Osteocyte (in vitro differentiated cells): ENCODE measurements around the gene SMYD5. TPM values are rescaled to one million over a fixed set of nuclear protein-coding genes. Genes with fewer than 3 reads are reported as not detected.

Experiments
- DNase-seq: peaks from one replicate; pipeline ENCODE4 v3.0.0; 2021; ENCODE audit warnings: mixed read lengths; ENCODE audit not compliant: unreplicated experiment; ENCODE audit errors: extremely low spot score
- H3K27ac Mint-ChIP-seq: one replicate; pipeline ENCODE4 v1.8.0; 2021; ENCODE audit warnings: mild to moderate bottlenecking, mixed read lengths; ENCODE audit not compliant: unreplicated experiment
- H3K27me3 Mint-ChIP-seq: one replicate; pipeline ENCODE4 v1.8.0; 2021; ENCODE audit warnings: mixed read lengths; ENCODE audit not compliant: unreplicated experiment
- H3K36me3 Mint-ChIP-seq: one replicate; pipeline ENCODE4 v1.8.0; 2021; ENCODE audit warnings: mixed read lengths; ENCODE audit not compliant: unreplicated experiment
- H3K4me1 Mint-ChIP-seq: one replicate; pipeline ENCODE4 v1.8.0; 2021; ENCODE audit warnings: mixed read lengths; ENCODE audit not compliant: unreplicated experiment
- H3K4me3 Mint-ChIP-seq: one replicate; pipeline ENCODE4 v1.8.0; 2021; ENCODE audit warnings: mild to moderate bottlenecking, moderate library complexity, mixed read lengths; ENCODE audit not compliant: unreplicated experiment
- H3K9me3 Mint-ChIP-seq: one replicate; pipeline ENCODE4 v1.8.0; 2021; ENCODE audit warnings: mixed read lengths; ENCODE audit not compliant: unreplicated experiment
- CTCF ChIP-seq: fragments of 200-600 bp; sonication (generic); IDR thresholded peaks from 2 replicates; pipeline ENCODE4 v1.5.0; 2021; ENCODE audit warnings: antibody characterized with exemption, mild to moderate bottlenecking, moderate library complexity
- total RNA-seq: library from RNA; stranded (reverse); gene quantifications from 2 replicates; pipeline ENCODE4 v1.2.1, GENCODE V29; 2021

Gene SMYD5
- total RNA-seq, 1 donor from 2014 or later, result 17.1 TPM

GRCh38 chr2:73255907-73256617, 42.0 kb downstream of the SMYD5 start:
- no peak overlapping the region for H3K4me3 Mint-ChIP-seq
- H3K27ac Mint-ChIP-seq, result no peak overlapping the region
- H3K36me3 Mint-ChIP-seq, result peaks cover 18% of the 10 kb centered on the region
- H3K4me1 Mint-ChIP-seq, result no peaks in the 10 kb centered on the region
- no peak for DNase-seq
- no peaks in the 10 kb centered on the region for H3K9me3 Mint-ChIP-seq
- TF ChIP-seq CTCF, result no peak
- H3K27me3 Mint-ChIP-seq, result peaks cover 3% of the 10 kb centered on the region

- Mint-ChIP-seq H3K36me3 (peaks cover 17% of the 10 kb centered on the region), H3K27ac (no peak overlapping the region), H3K27me3 (peaks cover 6% of the 10 kb centered on the region), H3K4me3 (no peak overlapping the region), H3K4me1 (no peaks in the 10 kb centered on the region), H3K9me3 (no peaks in the 10 kb centered on the region)
- TF ChIP-seq CTCF, result no peak
- DNase-seq, result no peak
These were observed 42.5 kb downstream of the SMYD5 start for GRCh38 chr2:73256618-73256922.

GRCh38 chr2:73257021-73257420, 43.0 kb downstream of the SMYD5 start:
- no peak for TF ChIP-seq CTCF
- Mint-ChIP-seq H3K9me3 (no peaks in the 10 kb centered on the region), H3K4me1 (no peaks in the 10 kb centered on the region), H3K27me3 (peaks cover 7% of the 10 kb centered on the region), H3K27ac (no peak overlapping the region), H3K36me3 (peaks cover 17% of the 10 kb centered on the region), H3K4me3 (no peak overlapping the region)
- DNase-seq, result no peak

- Mint-ChIP-seq H3K4me1 (no peaks in the 10 kb centered on the region), H3K4me3 (no peak overlapping the region), H3K36me3 (peaks cover 14% of the 10 kb centered on the region), H3K27ac (no peak overlapping the region), H3K9me3 (no peaks in the 10 kb centered on the region), H3K27me3 (peaks cover 7% of the 10 kb centered on the region)
- no peak for TF ChIP-seq CTCF
- no peak for DNase-seq
These were observed 43.5 kb downstream of the SMYD5 start for GRCh38 chr2:73257425-73258125.

GRCh38 chr2:73258186-73258912, 44.3 kb downstream of the SMYD5 start:
- Mint-ChIP-seq H3K4me3 (no peak overlapping the region), H3K36me3 (peaks cover 7% of the 10 kb centered on the region), H3K27ac (no peak overlapping the region), H3K9me3 (no peaks in the 10 kb centered on the region), H3K4me1 (no peaks in the 10 kb centered on the region), H3K27me3 (peaks cover 7% of the 10 kb centered on the region)
- no peak for TF ChIP-seq CTCF
- DNase-seq, result no peak
